Astrocyte (in vitro differentiated cells and primary cell): Measurements from ENCODE around the gene FOSL2. TPM values are rescaled to one million over a fixed set of nuclear protein-coding genes. Genes with fewer than 3 reads are reported as not detected.

Source experiments
- DNase-seq: peaks from one replicate; pipeline ENCODE4 v3.0.0-alpha.2; 2010; ENCODE audit warnings: low read depth
- FAIRE-seq: peaks from 2 replicates; lab custom pipeline; 2011; peaks lifted over from hg19 to GRCh38; lab: Jason Lieb, UNC
- H2AFZ ChIP-seq: 2 replicates; pipeline ENCODE4 v1.6.0; 2012; ENCODE audit warnings: low read depth, low read length, inconsistent platforms
- H3K27ac ChIP-seq: 2 replicates; pipeline ENCODE4 v1.5.1; 2011; ENCODE audit warnings: low read depth, low read length, inconsistent platforms
- H3K27me3 ChIP-seq: 2 replicates; pipeline ENCODE4 v1.6.0; 2011; ENCODE audit warnings: low read length, inconsistent platforms; ENCODE audit not compliant: insufficient read depth
- H3K36me3 ChIP-seq: 2 replicates; pipeline ENCODE4 v1.5.1; 2011; ENCODE audit warnings: low read length, inconsistent platforms; ENCODE audit not compliant: insufficient read depth
- H3K4me1 ChIP-seq: 2 replicates; pipeline ENCODE4 v1.5.1; 2011; ENCODE audit warnings: low read length, inconsistent platforms; ENCODE audit not compliant: insufficient read depth
- H3K4me2 ChIP-seq: 2 replicates; pipeline ENCODE4 v1.6.0; 2012; ENCODE audit warnings: low read length, inconsistent platforms
- H3K4me3 ChIP-seq: 2 replicates; pipeline ENCODE4 v1.5.1; 2011; ENCODE audit warnings: low read depth, mild to moderate bottlenecking, low read length, inconsistent platforms; ENCODE audit not compliant: insufficient read depth
- H3K79me2 ChIP-seq: 2 replicates; pipeline ENCODE4 v1.6.0; 2012; ENCODE audit warnings: mild to moderate bottlenecking, low read length, inconsistent platforms; ENCODE audit not compliant: insufficient read depth
- H3K9ac ChIP-seq: 2 replicates; pipeline ENCODE4 v1.6.0; 2012; ENCODE audit warnings: mild to moderate bottlenecking, low read length, inconsistent platforms
- H3K9me3 ChIP-seq: 2 replicates; pipeline ENCODE4 v1.5.1; 2012; ENCODE audit warnings: low read depth, mild to moderate bottlenecking, low read length, inconsistent platforms; ENCODE audit not compliant: insufficient read depth
- H4K20me1 ChIP-seq: 2 replicates; pipeline ENCODE4 v1.6.0; 2012; ENCODE audit warnings: low read length, inconsistent platforms; ENCODE audit not compliant: insufficient read depth
- H3K27ac Mint-ChIP-seq: one replicate; pipeline ENCODE4 v1.8.0; 2021; ENCODE audit warnings: mild to moderate bottlenecking, mixed read lengths; ENCODE audit not compliant: unreplicated experiment
- H3K27me3 Mint-ChIP-seq: one replicate; pipeline ENCODE4 v1.8.0; 2021; ENCODE audit warnings: low read depth, mixed read lengths; ENCODE audit not compliant: unreplicated experiment
- H3K36me3 Mint-ChIP-seq: one replicate; pipeline ENCODE4 v1.8.0; 2021; ENCODE audit warnings: low read depth, mixed read lengths; ENCODE audit not compliant: unreplicated experiment
- H3K4me1 Mint-ChIP-seq: one replicate; pipeline ENCODE4 v1.8.0; 2021; ENCODE audit warnings: low read depth, mixed read lengths; ENCODE audit not compliant: unreplicated experiment
- H3K4me3 Mint-ChIP-seq: one replicate; pipeline ENCODE4 v1.8.0; 2021; ENCODE audit warnings: mild to moderate bottlenecking, moderate library complexity, mixed read lengths; ENCODE audit not compliant: unreplicated experiment
- H3K9me3 Mint-ChIP-seq: one replicate; pipeline ENCODE4 v1.8.0; 2021; ENCODE audit warnings: mild to moderate bottlenecking, mixed read lengths; ENCODE audit not compliant: unreplicated experiment
- CTCF ChIP-seq: IDR thresholded peaks from 2 replicates; pipeline ENCODE4 v1.5.1; 2011; ENCODE audit warnings: low read depth, mild to moderate bottlenecking, inconsistent platforms, low read length, moderate library complexity; ENCODE audit not compliant: insufficient read depth
- EZH2 ChIP-seq: IDR thresholded peaks from 2 replicates; pipeline ENCODE4 v1.6.1; 2012; ENCODE audit warnings: mild to moderate bottlenecking, low read length, inconsistent platforms; ENCODE audit not compliant: insufficient read depth
- total RNA-seq: library from RNA; stranded (reverse); gene quantifications from 2 replicates; pipeline ENCODE4 v1.2.1, GENCODE V29; 2021

Gene FOSL2
- total RNA-seq, 1 donor from 2014 or later = 158 TPM

- no peak overlapping the region for H2AFZ ChIP-seq
- H3K9me3 ChIP-seq = peaks cover 2% of the 10 kb centered on the region
- no peaks in the 10 kb centered on the region for H3K36me3 ChIP-seq
- H3K79me2 ChIP-seq = no peaks in the 10 kb centered on the region
- FAIRE-seq (no peak), DNase-seq (no peak)
- no peak for TF ChIP-seq CTCF
- no peak for TF ChIP-seq EZH2
- peaks cover 14% of the 10 kb centered on the region for H3K9me3 Mint-ChIP-seq
- no peaks in the 10 kb centered on the region for H3K27me3 ChIP-seq
- H4K20me1 ChIP-seq = peaks cover 5% of the 10 kb centered on the region
- no peaks in the 10 kb centered on the region for H3K36me3 Mint-ChIP-seq
- peaks cover 29% of the 10 kb centered on the region for H3K4me1 Mint-ChIP-seq
- peaks cover 7% of the 10 kb centered on the region for H3K27me3 Mint-ChIP-seq
- H3K27ac ChIP-seq = no peak overlapping the region
- peak overlapping the region; percentile 30 for H3K27ac Mint-ChIP-seq
- H3K4me1 ChIP-seq = peaks cover 11% of the 10 kb centered on the region
- no peak overlapping the region for H3K4me3 Mint-ChIP-seq
- no peak overlapping the region for H3K4me3 ChIP-seq
- no peak overlapping the region for H3K4me2 ChIP-seq
- H3K9ac ChIP-seq = no peak overlapping the region
Observed at GRCh38 chr2:28428486-28428885, 35.8 kb downstream of the FOSL2 start.

- H3K79me2 ChIP-seq = no peaks in the 10 kb centered on the region
- no peaks in the 10 kb centered on the region for H3K36me3 ChIP-seq
- FAIRE-seq = no peak
- peaks cover 5% of the 10 kb centered on the region for H3K36me3 Mint-ChIP-seq
- no peak overlapping the region for H3K4me2 ChIP-seq
- no peaks in the 10 kb centered on the region for H3K4me1 ChIP-seq
- no peak for DNase-seq
- peaks cover 21% of the 10 kb centered on the region for H3K9me3 Mint-ChIP-seq
- H3K27ac ChIP-seq = no peak overlapping the region
- no peaks in the 10 kb centered on the region for H4K20me1 ChIP-seq
- no peak for TF ChIP-seq CTCF
- no peak for TF ChIP-seq EZH2
- peaks cover 7% of the 10 kb centered on the region for H3K27me3 Mint-ChIP-seq
- no peak overlapping the region for H3K9ac ChIP-seq
- H3K4me1 Mint-ChIP-seq = peaks cover 16% of the 10 kb centered on the region
- H2AFZ ChIP-seq = no peak overlapping the region
- no peak overlapping the region for H3K4me3 ChIP-seq
- no peak overlapping the region for H3K4me3 Mint-ChIP-seq
- H3K27ac Mint-ChIP-seq = no peak overlapping the region
- peaks cover 3% of the 10 kb centered on the region for H3K9me3 ChIP-seq
- no peaks in the 10 kb centered on the region for H3K27me3 ChIP-seq
Observed at GRCh38 chr2:28429636-28430376, 37.1 kb downstream of the FOSL2 start.

DNA sequence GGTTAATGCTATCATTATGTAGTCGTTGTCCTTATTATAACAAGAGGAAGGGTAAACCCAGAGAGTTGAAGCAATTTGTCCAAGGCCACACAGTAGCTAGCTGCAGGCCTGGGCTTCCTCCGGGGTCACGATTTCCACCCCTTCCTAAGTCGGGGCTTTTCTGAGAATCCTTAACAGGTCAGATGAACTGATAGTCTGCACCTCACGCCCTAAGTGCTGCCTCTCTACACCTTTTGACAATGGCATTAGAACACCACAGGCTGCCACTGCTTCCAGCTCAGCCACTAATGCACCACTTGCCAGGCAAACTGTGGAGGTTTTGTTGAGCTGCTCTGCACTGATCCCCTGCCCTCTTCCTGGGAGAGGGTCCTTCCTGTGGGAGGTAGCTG, 37.7 kb downstream of the FOSL2 start:
- Histone ChIP-seq H3K36me3 (no peaks in the 10 kb centered on the region), H3K27me3 (no peaks in the 10 kb centered on the region), H3K4me3 (no peak overlapping the region), H3K79me2 (no peaks in the 10 kb centered on the region), H3K9ac (no peak overlapping the region), H3K4me2 (no peak overlapping the region), H3K4me1 (no peaks in the 10 kb centered on the region), H3K27ac (no peak overlapping the region), H2AFZ (no peak overlapping the region), H3K9me3 (peaks cover 3% of the 10 kb centered on the region), H4K20me1 (no peaks in the 10 kb centered on the region)
- Mint-ChIP-seq H3K36me3 (peaks cover 5% of the 10 kb centered on the region), H3K9me3 (peaks cover 21% of the 10 kb centered on the region), H3K4me3 (no peak overlapping the region), H3K27ac (peak overlapping the region; percentile 69), H3K27me3 (peaks cover 7% of the 10 kb centered on the region), H3K4me1 (peaks cover 14% of the 10 kb centered on the region)
- no peak for TF ChIP-seq CTCF
- no peak for TF ChIP-seq EZH2
- FAIRE-seq (no peak), DNase-seq (no peak)
